NT2/D1 (cell line): ENCODE results near the gene UBD.

Experiments
- SUZ12 ChIP-seq: IDR thresholded peaks from 2 replicates; pipeline ENCODE4 v1.6.1; 2011; ENCODE audit not compliant: insufficient read length, insufficient read depth; ENCODE audit errors: extremely low read depth
- YY1 ChIP-seq: IDR thresholded peaks from 2 replicates; pipeline ENCODE4 v1.6.1; 2011; ENCODE audit not compliant: insufficient read length, insufficient read depth
- ZNF274 ChIP-seq: IDR thresholded peaks from 2 replicates; pipeline ENCODE4 v1.6.1; 2011; ENCODE audit warnings: mild to moderate bottlenecking, low read depth, low read length

DNA sequence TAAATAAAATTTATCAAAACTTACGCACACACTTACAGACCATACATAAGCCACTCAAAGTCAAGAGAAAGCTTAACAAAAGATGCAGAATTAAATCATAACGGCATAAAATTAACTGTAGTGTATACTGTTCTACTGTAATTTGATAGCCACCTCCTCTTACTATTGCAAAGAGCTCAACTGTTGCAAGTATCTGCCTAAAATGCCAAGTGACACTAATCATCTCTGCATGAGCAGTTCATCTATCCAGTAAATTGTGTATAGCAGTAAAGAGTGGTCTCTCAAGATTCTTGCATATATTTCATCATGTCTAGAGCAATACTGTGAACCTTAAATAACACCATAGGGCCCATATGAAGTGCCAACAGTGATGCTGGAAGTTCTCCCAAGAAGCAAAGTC, 37.7 kb upstream of the UBD start:
- TF ChIP-seq YY1 = no peak
- no peak for TF ChIP-seq ZNF274
- no peak for TF ChIP-seq SUZ12
